NOMO-1 (cell line): ENCODE measurements around the gene P3H3.
"Not testable (repeated sequence)": the region's sequence is repeated elsewhere in the genome, so short reads cannot be mapped to it uniquely, and the experiment has no call there.

ENCODE experiments used
- DNase-seq, 2 experiments: peaks; one replicate each; lab custom pipeline; 2025; ENCODE audit not compliant: unreplicated experiment in 2 of 2; lab: John Stamatoyannopoulos, UW

Gene P3H3

DNA sequence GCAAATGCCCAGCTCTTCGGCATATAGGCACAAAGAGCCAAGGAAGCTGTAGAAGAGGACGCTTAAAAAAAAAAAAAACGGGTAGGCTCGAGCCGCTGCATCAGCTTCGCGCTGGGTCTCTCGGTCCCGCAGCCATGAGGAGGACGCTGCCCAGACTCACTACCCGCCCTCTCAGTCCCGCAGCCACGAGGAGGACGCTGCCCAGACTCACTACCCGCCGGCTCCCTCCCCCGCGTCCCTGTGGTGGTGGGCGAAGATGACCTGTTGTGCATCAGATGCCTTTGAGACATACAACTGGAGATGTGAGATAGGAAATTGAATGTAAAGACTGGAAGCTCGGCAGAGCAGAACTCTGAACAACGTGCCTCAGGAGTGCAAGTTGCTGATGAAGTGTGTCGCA is 56.3 kb downstream of the P3H3 start:
- DNase-seq, result no peak

DNA sequence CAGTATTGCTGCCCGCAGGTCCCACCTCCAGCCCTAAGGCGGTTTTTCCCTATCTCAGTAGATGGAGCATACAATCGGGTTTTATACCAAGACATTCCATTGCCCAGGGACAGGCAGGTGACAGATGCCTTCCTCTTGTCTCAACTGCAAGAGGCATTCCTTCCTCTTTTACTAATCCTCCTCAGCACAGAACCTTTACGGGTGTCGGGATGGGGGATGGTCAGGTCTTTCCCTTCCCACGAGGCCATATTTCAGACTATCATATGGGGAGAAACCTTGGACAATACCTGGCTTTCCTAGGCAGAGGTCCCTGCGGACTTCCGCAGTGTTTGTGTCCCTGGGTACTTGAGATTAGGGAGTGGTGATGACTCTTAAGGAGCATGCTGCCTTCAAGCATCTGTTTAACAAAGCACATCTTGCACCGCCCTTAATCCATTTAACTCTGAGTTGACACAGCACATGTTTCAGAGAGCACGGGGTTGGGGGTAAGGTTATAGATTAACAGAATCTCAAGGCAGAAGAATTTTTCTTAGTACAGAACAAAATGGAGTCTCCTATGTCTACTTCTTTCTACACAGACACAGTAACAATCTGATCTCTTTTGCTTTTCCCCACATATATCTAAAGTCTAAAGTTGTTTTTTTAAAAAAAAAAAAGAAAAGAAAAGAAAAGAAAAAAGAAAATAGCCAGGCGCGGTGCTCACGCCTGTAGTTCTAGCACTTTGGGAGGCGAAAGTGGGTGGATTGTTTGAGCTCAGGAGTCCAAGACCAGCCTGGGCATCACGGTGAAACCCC is 58.2 kb downstream of the P3H3 start:
- DNase-seq, result not testable (repeated sequence)

DNA sequence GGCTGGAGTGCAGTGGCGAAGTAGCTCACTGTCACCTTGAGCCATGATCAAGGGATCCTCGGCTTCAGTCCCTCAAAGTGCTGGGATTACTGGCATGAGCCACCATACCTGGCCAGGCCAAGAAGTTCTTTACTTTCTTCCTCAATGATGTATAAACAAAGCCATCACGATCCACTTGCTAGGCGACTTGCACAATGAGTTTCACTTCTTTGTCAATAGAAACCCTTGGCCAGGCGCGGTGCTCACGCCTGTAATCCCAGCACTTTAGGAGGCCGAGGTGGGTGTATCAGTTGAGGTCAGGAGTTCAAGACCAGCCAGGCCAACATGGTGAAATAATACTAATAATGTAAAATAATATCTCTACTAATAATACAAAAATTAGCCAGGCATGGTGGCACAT is 59.3 kb downstream of the P3H3 start:
- DNase-seq, result peak; percentile 74 to 75

DNA sequence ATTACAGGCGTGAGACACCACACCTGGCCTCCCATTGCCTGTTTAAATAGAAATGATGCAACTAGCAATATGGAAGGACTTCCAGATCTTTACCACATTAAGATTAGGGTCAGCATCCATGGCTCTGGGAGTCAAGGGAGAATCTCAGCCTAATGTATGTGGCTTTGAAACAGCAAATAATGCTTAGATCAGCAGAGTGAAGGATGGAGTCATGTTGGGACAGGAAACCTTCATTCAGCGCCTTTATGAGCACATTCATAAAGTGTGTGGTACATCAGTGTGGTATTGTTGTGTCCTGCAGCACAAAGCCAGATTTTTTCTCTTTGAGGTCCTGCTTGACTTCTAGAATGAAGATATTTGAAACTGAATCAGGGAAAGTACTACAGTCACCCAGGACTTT is 60.2 kb downstream of the P3H3 start:
- no peak for DNase-seq

DNA sequence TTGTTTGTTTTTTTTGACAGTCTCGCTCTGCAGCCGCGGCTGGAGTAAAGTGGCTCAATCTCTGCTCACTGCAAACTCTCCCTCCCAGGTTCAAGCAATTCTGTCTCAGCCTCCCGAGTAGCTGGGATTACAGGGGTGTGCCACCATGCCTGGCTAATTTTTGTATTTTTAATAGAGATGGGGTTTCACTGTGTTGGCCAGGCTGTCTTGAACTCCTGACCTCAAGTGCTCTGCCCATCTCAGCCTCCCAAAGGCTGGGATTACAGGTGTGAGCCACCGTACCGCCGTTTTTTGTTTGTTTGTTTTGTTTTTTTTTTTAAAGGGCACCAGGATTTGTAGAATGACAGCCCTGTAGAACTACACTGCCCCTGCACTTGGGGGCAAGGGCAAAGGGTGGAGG is 60.6 kb downstream of the P3H3 start:
- DNase-seq, result not testable (repeated sequence)
